Measurements from ENCODE around the gene CACNA2D1. TPM values are rescaled to one million over a fixed set of nuclear protein-coding genes. Genes with fewer than 3 reads are reported as not detected.
A peak's percentile ranks its signal among the peaks of the same experiment; 100 is the strongest.

Gene CACNA2D1
- total RNA-seq, 1 experiment from 2014 or later, result 36.2 TPM

- H2BK12ac ChIP-seq (ENCODE audit: insufficient read length, low read depth, low read length), result no peak overlapping the region
- H3K4me1 ChIP-seq (ENCODE audit: insufficient read depth, low read length), result no peaks in the 10 kb centered on the region; the same call in 1 of the 2 replicates
- WGBS (ENCODE audit: extremely low coverage, insufficient read length, low lambda C conversion rate), result no CpG with 5 or more reads among the region's 3 CpGs
- no peak overlapping the region for H4K5ac ChIP-seq (ENCODE audit: insufficient read length, low read depth, low read length)
- no peak for DNase-seq
- H4K20me1 ChIP-seq (ENCODE audit: control insufficient read depth, insufficient read depth, insufficient read length), result no peaks in the 10 kb centered on the region
- no peak overlapping the region for H3K9ac ChIP-seq (ENCODE audit: extremely low read depth, insufficient read length, low read length)
- no peak overlapping the region for H3K14ac ChIP-seq (ENCODE audit: insufficient read depth, low read length)
- Mint-ChIP-seq H3K27ac (peak overlapping the region in 1 of 3 experiments; percentile 81; a peak in 2 of 7 replicates), H3K4me1 (peaks cover 15 to 19% of the 10 kb centered on the region in 2 experiments), H3K36me3 (ENCODE audit: insufficient read depth in 1 of 3, low read depth in 3 of 3) (no peaks in the 10 kb centered on the region), H3K4me3 (no peak overlapping the region), H3K9me3 (no peaks in the 10 kb centered on the region), H3K27me3 (ENCODE audit: low read depth) (no peaks in the 10 kb centered on the region)
- H2AFZ ChIP-seq (ENCODE audit: low read length), result no peak overlapping the region
- no peak overlapping the region for H4K91ac ChIP-seq (ENCODE audit: insufficient read length, low read depth, low read length)
- no peak overlapping the region for H2BK15ac ChIP-seq (ENCODE audit: low read depth, low read length)
- H3K4me2 ChIP-seq (ENCODE audit: insufficient read depth, insufficient read length, low read length), result no peak overlapping the region
- no peaks in the 10 kb centered on the region for H3K9me3 ChIP-seq (ENCODE audit: control insufficient read depth, low read depth, low read length)
- no peak overlapping the region for H3K27ac ChIP-seq (ENCODE audit: insufficient read length, low read depth, low read length)
- H3K23me2 ChIP-seq (ENCODE audit: insufficient read length, low read depth, low read length, poor library complexity, severe bottlenecking), result no peaks in the 10 kb centered on the region
- H3K23ac ChIP-seq (ENCODE audit: insufficient read length, low read depth, low read length), result no peak overlapping the region
- H3K79me2 ChIP-seq (ENCODE audit: insufficient read depth, low read length), result no peaks in the 10 kb centered on the region
- no peaks in the 10 kb centered on the region for H3K27me3 ChIP-seq (ENCODE audit: insufficient read depth, low read length)
- no peaks in the 10 kb centered on the region for H3K79me1 ChIP-seq (ENCODE audit: insufficient read depth, low read depth, low read length, poor library complexity, severe bottlenecking)
- no peak overlapping the region for H3K18ac ChIP-seq (ENCODE audit: insufficient read length, low read depth, low read length)
- no peak overlapping the region for H2BK20ac ChIP-seq (ENCODE audit: low read depth, low read length, poor library complexity, severe bottlenecking)
- no peak overlapping the region for H2BK120ac ChIP-seq (ENCODE audit: low read depth, low read length, poor library complexity, severe bottlenecking)
- H2AK5ac ChIP-seq (ENCODE audit: insufficient read length, low read length), result no peak overlapping the region
- no peak overlapping the region for H4K8ac ChIP-seq (replicated peaks; ENCODE audit: insufficient read length, low read depth, low read length)
- no peak for TF ChIP-seq CTCF (conservative IDR thresholded peaks at IDR 0.05)
- H3K4ac ChIP-seq (ENCODE audit: low read depth, low read length), result no peak overlapping the region
- no peak overlapping the region for H3T11ph ChIP-seq (ENCODE audit: low read length)
- H3K56ac ChIP-seq (ENCODE audit: insufficient read length, low read depth, low read length), result no peak overlapping the region
- H2BK5ac ChIP-seq (ENCODE audit: insufficient read length, low read length), result no peak overlapping the region
Observed at GRCh38 chr7:82230811-82231581, 212.6 kb downstream of the CACNA2D1 start.
